ENCODE data around the gene PNMA1. TPM values are rescaled to one million over a fixed set of nuclear protein-coding genes. Genes with fewer than 3 reads are reported as not detected.

Gene PNMA1
- polyA plus RNA-seq, 2 donors: 12.7 to 13.2 TPM

GRCh38 chr14:73738518-73739173 is 24.5 kb upstream of the PNMA1 start:
- peaks cover 10 to 27% of the 10 kb centered on the region in 2 donors for H3K36me3 ChIP-seq (ENCODE audit: control insufficient read depth in 2 of 2, insufficient read depth in 2 of 2, low read length in 1 of 2)
- no peaks in the 10 kb centered on the region for H3K27me3 ChIP-seq (ENCODE audit: control insufficient read depth in 1 of 2, insufficient read depth in 2 of 2, low read length in 2 of 2)
- 89 to 92% methylated on average over 22 of the region's 22 CpGs for WGBS, 2 donors
- no peak overlapping the region for H3K4me3 ChIP-seq (ENCODE audit: low read depth in 1 of 2, low read length in 2 of 2)
- peak overlapping the region in 1 of 2 donors; percentile 9 for H3K27ac ChIP-seq (ENCODE audit: low read depth in 2 of 2, low read length in 1 of 2)
- H3K4me1 ChIP-seq (ENCODE audit: control insufficient read depth in 2 of 2, insufficient read depth in 2 of 2, low read length in 1 of 2): peaks cover 21 to 46% of the 10 kb centered on the region in 2 donors
- no peaks in the 10 kb centered on the region for H3K9me3 ChIP-seq (ENCODE audit: control insufficient read depth in 2 of 2, insufficient read depth in 1 of 2, low read depth in 1 of 2, low read length in 1 of 2)

GRCh38 chr14:73736842-73737241 is 22.7 kb upstream of the PNMA1 start:
- Histone ChIP-seq H3K9me3 (ENCODE audit: control insufficient read depth in 2 of 2, insufficient read depth in 1 of 2, low read depth in 1 of 2, low read length in 1 of 2) (no peaks in the 10 kb centered on the region), H3K27ac (ENCODE audit: low read depth in 2 of 2, low read length in 1 of 2) (no peak overlapping the region), H3K4me1 (ENCODE audit: control insufficient read depth in 2 of 2, insufficient read depth in 2 of 2, low read length in 1 of 2) (peaks cover 7 to 29% of the 10 kb centered on the region in 2 donors), H3K36me3 (ENCODE audit: control insufficient read depth in 2 of 2, insufficient read depth in 2 of 2, low read length in 1 of 2) (peaks cover 10 to 27% of the 10 kb centered on the region in 2 donors), H3K27me3 (ENCODE audit: control insufficient read depth in 1 of 2, insufficient read depth in 2 of 2, low read length in 2 of 2) (no peaks in the 10 kb centered on the region), H3K4me3 (ENCODE audit: low read depth in 1 of 2, low read length in 2 of 2) (no peak overlapping the region)
- 88 to 89% methylated on average over 13 of the region's 13 CpGs for WGBS, 2 donors

GRCh38 chr14:73732006-73732405 is 17.8 kb upstream of the PNMA1 start:
- Histone ChIP-seq H3K4me1 (ENCODE audit: control insufficient read depth in 2 of 2, insufficient read depth in 2 of 2, low read length in 1 of 2) (peaks cover 0 to 8% of the 10 kb centered on the region in 2 donors), H3K27ac (ENCODE audit: low read depth in 2 of 2, low read length in 1 of 2) (peak overlapping the region in 1 of 2 donors; percentile 67), H3K27me3 (ENCODE audit: control insufficient read depth in 1 of 2, insufficient read depth in 2 of 2, low read length in 2 of 2) (no peaks in the 10 kb centered on the region), H3K4me3 (ENCODE audit: low read depth in 1 of 2, low read length in 2 of 2) (no peak overlapping the region), H3K9me3 (ENCODE audit: control insufficient read depth in 2 of 2, insufficient read depth in 1 of 2, low read depth in 1 of 2, low read length in 1 of 2) (no peaks in the 10 kb centered on the region), H3K36me3 (ENCODE audit: control insufficient read depth in 2 of 2, insufficient read depth in 2 of 2, low read length in 1 of 2) (peaks cover 7 to 22% of the 10 kb centered on the region in 2 donors)
- 77 to 82% methylated on average over 3 of the region's 3 CpGs for WGBS, 2 donors

- Histone ChIP-seq H3K36me3 (ENCODE audit: control insufficient read depth in 2 of 2, insufficient read depth in 2 of 2, low read length in 1 of 2) (peaks cover 8 to 28% of the 10 kb centered on the region in 2 donors), H3K4me3 (ENCODE audit: low read depth in 1 of 2, low read length in 2 of 2) (no peak overlapping the region), H3K27me3 (ENCODE audit: control insufficient read depth in 1 of 2, insufficient read depth in 2 of 2, low read length in 2 of 2) (no peaks in the 10 kb centered on the region), H3K27ac (ENCODE audit: low read depth in 2 of 2, low read length in 1 of 2) (peak overlapping the region in 1 of 2 donors; percentile 6), H3K9me3 (ENCODE audit: control insufficient read depth in 2 of 2, insufficient read depth in 1 of 2, low read depth in 1 of 2, low read length in 1 of 2) (no peaks in the 10 kb centered on the region), H3K4me1 (ENCODE audit: control insufficient read depth in 2 of 2, insufficient read depth in 2 of 2, low read length in 1 of 2) (peaks cover 4 to 14% of the 10 kb centered on the region in 2 donors)
- 73 to 74% methylated on average over 3 of the region's 3 CpGs for WGBS, 2 donors
Measured at GRCh38 chr14:73731111-73731510, 16.9 kb upstream of the PNMA1 start.

GRCh38 chr14:73729556-73730265 is 15.5 kb upstream of the PNMA1 start:
- Histone ChIP-seq H3K9me3 (ENCODE audit: control insufficient read depth in 2 of 2, insufficient read depth in 1 of 2, low read depth in 1 of 2, low read length in 1 of 2) (no peaks in the 10 kb centered on the region), H3K27ac (ENCODE audit: low read depth in 2 of 2, low read length in 1 of 2) (peak overlapping the region in 1 of 2 donors; percentile 5), H3K4me1 (ENCODE audit: control insufficient read depth in 2 of 2, insufficient read depth in 2 of 2, low read length in 1 of 2) (peaks cover 7 to 14% of the 10 kb centered on the region in 2 donors), H3K4me3 (ENCODE audit: low read depth in 1 of 2, low read length in 2 of 2) (no peak overlapping the region), H3K36me3 (ENCODE audit: control insufficient read depth in 2 of 2, insufficient read depth in 2 of 2, low read length in 1 of 2) (peaks cover 14 to 40% of the 10 kb centered on the region in 2 donors), H3K27me3 (ENCODE audit: control insufficient read depth in 1 of 2, insufficient read depth in 2 of 2, low read length in 2 of 2) (no peaks in the 10 kb centered on the region)
- WGBS, 2 donors: 93 to 94% methylated on average over 23 of the region's 23 CpGs

- H3K27ac ChIP-seq (ENCODE audit: low read depth in 2 of 2, low read length in 1 of 2): peak overlapping the region; percentile 67 to 73
- no peaks in the 10 kb centered on the region for H3K9me3 ChIP-seq (ENCODE audit: control insufficient read depth in 2 of 2, insufficient read depth in 1 of 2, low read depth in 1 of 2, low read length in 1 of 2)
- 27 to 32% methylated on average over 6 of the region's 6 CpGs for WGBS, 2 donors
- no peaks in the 10 kb centered on the region for H3K27me3 ChIP-seq (ENCODE audit: control insufficient read depth in 1 of 2, insufficient read depth in 2 of 2, low read length in 2 of 2)
- peaks cover 7 to 14% of the 10 kb centered on the region in 2 donors for H3K4me1 ChIP-seq (ENCODE audit: control insufficient read depth in 2 of 2, insufficient read depth in 2 of 2, low read length in 1 of 2)
- H3K36me3 ChIP-seq (ENCODE audit: control insufficient read depth in 2 of 2, insufficient read depth in 2 of 2, low read length in 1 of 2): peaks cover 14 to 39% of the 10 kb centered on the region in 2 donors
- H3K4me3 ChIP-seq (ENCODE audit: low read depth in 1 of 2, low read length in 2 of 2): no peak overlapping the region
Measured at GRCh38 chr14:73728717-73729330, 14.6 kb upstream of the PNMA1 start.

GRCh38 chr14:73727166-73727565 is 13.0 kb upstream of the PNMA1 start:
- H3K4me3 ChIP-seq (ENCODE audit: low read depth in 1 of 2, low read length in 2 of 2): no peak overlapping the region
- peak overlapping the region in 1 of 2 donors; percentile 50 for H3K27ac ChIP-seq (ENCODE audit: low read depth in 2 of 2, low read length in 1 of 2)
- H3K27me3 ChIP-seq (ENCODE audit: control insufficient read depth in 1 of 2, insufficient read depth in 2 of 2, low read length in 2 of 2): no peaks in the 10 kb centered on the region
- peaks cover 18 to 45% of the 10 kb centered on the region in 2 donors for H3K36me3 ChIP-seq (ENCODE audit: control insufficient read depth in 2 of 2, insufficient read depth in 2 of 2, low read length in 1 of 2)
- H3K4me1 ChIP-seq (ENCODE audit: control insufficient read depth in 2 of 2, insufficient read depth in 2 of 2, low read length in 1 of 2): peaks cover 7 to 14% of the 10 kb centered on the region in 2 donors
- 89% methylated on average over 7 of the region's 7 CpGs for WGBS, 2 donors
- no peaks in the 10 kb centered on the region for H3K9me3 ChIP-seq (ENCODE audit: control insufficient read depth in 2 of 2, insufficient read depth in 1 of 2, low read depth in 1 of 2, low read length in 1 of 2)

GRCh38 chr14:73726025-73726961 is 12.1 kb upstream of the PNMA1 start:
- 72% methylated on average over 13 to 14 of the region's 14 CpGs for WGBS, 2 donors
- Histone ChIP-seq H3K4me1 (ENCODE audit: control insufficient read depth in 2 of 2, insufficient read depth in 2 of 2, low read length in 1 of 2) (peaks cover 7 to 14% of the 10 kb centered on the region in 2 donors), H3K36me3 (ENCODE audit: control insufficient read depth in 2 of 2, insufficient read depth in 2 of 2, low read length in 1 of 2) (peaks cover 21 to 50% of the 10 kb centered on the region in 2 donors), H3K27ac (ENCODE audit: low read depth in 2 of 2, low read length in 1 of 2) (peak overlapping the region; percentile 31 to 50), H3K27me3 (ENCODE audit: control insufficient read depth in 1 of 2, insufficient read depth in 2 of 2, low read length in 2 of 2) (no peaks in the 10 kb centered on the region), H3K4me3 (ENCODE audit: low read depth in 1 of 2, low read length in 2 of 2) (no peak overlapping the region), H3K9me3 (ENCODE audit: control insufficient read depth in 2 of 2, insufficient read depth in 1 of 2, low read depth in 1 of 2, low read length in 1 of 2) (no peaks in the 10 kb centered on the region)

Measured in esophagus (tissue), 2 donors.